GOT3 (cell line): Measurements from ENCODE around the gene PDE2A.

Experiments
- DNase-seq: peaks from one replicate; lab custom pipeline; 2025; ENCODE audit warnings: mixed read lengths; lab: John Stamatoyannopoulos, UW

The PDE2A gene

DNA sequence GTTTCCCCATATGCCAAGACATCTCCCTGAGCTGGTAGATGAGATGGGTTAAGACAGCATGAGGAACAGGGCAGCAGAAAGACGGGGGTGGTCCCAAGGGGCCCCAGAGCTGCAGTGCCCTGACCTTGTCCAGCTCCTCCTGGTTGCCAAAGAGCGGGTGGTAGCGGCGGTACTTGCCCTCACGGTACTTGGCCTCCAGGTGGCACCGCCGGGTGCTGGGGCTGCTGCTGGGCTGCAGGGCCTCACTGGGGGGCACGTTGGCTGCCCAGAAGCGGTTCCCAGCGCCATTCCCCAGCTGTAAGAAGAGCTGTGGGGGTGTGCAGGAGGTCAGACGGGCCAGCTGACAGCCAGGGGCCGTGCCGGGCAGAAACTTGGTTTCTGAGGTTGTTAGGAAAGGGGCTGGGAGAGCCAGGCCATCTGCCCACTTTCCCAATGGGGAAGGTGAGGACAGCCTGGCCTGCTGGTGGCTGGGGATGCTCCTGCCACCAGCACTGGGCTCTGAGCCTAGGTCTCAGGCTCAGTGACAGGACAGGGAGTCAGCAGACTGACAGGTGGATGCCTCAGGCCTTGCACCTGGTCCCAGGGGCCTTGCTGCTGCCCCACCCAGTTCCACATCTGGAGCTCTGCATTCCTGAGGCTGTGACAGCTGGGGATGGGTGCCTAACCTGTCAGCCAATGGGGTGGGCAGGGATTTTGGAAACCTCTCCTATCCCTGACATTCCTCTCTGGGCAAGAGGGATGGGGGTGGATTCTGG lies 30.0 kb upstream of the PDE2A start:
- DNase-seq: no peak

DNA sequence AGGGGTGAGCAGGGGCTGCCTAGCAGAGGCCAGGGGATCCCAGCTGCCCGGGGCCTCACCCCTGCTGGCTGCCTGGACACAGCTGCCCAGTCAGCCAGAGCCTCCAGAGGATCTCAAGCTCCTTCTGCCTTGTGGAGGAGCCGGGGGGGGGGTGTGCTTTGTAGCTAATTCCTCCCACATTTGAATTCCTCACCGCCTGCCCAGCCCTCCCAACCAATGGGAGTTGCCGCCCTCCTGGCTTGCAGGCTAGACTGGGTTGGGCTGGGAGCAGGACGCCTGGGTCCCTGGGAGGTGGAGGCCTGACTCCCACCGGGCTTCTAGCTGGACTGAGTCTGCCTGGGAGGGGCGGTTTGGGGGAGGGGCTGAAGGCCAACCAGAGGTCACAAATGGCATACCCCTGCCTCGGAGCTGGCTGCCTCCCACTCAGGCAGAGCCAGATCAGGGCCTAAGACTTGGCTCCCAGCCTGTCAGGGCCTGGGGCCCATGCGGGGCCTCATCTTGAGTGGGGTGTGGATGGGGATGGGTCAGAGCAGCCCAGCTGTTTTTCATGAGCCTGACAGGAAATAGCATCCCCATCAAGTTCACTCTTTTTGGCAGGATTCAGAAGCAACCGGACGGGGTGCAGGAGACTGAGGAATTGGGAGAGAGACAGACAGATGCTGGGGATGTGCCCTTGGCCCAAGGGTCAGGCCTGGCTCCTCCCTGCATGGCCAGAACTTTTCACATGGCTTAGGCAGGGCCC lies 29.2 kb upstream of the PDE2A start:
- DNase-seq: no peak

DNA sequence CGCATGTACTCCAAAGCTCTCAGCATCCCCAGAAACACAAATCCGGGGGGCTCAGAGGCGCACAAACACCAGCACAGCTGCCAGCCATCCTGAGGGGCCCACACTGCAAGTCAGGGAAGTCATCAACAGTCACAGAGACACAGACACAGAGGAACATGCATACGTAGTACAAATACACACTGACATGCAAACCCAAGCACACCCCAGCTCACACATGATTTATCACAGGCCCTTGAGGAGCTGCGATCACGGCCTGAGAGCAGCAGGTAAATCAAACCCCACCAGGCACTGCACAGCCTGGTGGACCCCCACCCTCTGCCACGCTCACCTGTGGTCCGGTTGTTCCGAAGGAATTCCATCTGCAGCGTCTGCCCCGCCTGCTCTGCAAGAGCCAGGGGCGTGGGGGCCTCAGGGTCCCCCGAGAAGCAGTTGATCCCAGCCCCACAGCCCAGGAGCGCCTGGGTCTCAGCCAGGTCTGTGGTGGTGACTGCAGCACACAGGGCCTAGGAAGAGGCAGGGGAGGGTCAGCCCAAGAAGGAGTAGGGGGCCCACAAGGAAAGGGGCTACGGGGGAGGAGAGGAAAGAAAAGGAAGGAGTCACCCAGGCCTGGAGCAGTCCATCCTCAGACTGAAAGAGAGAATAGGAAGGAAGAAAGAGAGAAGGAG lies 28.5 kb upstream of the PDE2A start:
- DNase-seq: no peak

DNA sequence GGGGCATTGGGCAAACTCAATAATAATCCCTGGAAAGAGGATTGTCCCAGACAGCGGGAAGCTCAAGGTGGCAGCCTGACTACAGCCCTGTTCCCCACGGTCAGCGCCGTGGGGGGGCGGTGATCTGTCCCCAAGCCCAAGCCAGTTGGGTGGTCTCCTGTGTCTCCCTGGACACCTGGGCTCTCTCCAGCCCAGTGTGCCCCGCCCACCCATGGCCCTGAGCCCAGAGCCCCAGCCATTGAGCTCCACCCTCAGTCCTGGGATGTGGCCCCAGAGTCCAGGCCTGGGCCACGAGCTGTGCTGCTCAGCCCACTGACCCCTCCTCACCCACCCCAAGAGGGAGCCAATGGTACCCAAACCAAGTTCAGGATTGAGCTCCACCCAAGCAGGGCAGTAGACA lies 27.9 kb upstream of the PDE2A start:
- DNase-seq: no peak

DNA sequence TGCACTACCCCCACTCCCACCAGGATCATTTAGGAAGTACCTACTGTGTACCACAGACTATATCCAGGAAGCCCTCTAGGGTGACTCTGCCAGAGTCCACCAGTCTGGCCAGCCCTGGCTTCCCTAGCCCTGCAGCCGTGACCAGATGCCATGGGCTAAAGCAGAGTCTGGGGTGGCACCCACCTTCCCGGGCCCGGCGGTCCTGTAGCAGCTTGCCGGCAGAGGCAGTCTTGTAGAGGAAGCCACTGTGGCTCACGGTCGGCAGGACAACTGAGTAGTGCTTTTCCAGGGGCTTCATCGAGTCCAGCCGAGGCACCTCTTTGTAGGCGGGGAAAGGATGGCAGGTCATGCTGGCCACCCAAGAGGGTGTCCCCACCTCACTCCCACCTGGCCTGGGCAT lies 27.2 kb upstream of the PDE2A start:
- no peak for DNase-seq

DNA sequence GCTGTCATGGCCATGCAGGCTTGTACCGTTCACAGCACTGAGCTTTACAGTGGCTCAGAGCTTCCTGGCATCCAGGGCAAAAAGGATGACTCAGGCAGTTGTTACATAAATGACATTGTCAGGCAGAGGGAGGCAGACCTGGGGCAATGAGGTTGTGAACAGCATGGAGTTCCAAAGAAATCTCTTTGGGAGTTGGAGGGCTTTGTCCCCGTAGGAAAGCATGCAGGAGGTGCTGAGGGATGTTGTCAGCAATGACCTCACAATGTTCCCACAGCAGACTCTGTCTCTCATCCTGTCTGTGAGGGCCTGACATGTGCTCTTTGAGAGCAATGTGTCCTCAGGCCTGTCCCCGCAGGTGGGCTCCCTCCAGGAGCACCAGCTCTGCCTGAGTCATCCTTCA lies 25.9 kb upstream of the PDE2A start:
- DNase-seq: no peak

DNA sequence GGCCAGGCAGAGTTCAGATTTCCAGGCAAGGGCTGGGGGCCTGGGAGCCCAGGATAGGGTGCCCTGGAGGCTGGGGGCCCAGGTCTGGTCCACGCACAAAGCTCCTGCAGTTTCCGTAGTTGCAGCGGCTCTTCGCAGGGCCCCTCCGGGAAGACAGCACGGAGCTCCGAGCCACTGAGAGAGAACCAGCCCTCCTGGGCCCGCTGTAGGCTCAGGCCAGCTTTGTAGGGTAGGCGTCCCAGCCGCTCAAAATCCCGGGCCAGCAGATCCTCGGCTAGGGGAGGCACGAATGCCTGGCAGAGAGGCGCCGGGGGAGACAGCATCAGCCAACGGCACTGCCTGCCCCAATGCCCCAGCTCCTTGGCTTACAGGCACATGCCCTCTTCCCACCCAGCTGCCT lies 23.6 kb upstream of the PDE2A start:
- no peak for DNase-seq

DNA sequence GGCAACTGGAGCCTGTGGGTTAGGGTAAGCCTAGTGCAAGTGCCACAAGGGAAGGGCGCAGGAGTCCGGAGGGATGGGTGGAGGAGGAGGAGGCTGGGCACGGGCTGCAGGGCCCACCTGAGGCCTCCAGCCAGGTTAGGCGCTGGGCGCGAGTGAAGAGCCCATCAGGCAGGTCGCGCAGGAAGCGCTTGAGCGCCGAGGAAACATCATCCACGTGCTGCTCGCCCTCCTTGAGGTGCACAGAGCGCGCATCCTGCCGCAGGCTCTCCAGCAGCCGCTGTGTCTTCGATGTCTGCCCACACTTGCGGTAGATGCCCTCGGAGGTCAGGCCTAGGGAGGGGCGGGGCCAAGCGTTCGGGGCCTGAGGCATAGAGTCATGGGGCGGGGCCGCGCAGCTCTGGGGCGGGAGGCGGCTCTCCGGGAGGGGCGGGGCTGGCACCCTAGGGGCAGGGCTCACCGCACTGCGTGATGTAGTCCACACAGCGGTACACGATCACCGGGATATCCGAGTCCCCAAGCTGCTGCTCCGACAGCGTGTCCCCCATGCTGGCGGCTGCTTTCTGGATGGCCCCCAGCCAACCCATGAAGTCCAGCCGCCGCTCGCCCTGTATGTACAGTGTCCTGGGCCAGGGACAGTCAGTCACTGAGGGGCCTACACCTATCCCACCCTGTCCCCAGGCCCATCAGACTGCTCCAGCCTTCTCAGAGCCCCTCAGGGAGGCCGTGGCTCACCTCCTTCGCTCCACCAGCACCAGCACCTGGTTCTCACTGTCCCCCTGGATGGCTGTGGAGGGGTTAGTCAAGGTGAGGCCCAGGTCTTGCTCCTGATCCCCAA lies 22.9 kb upstream of the PDE2A start:
- DNase-seq: no peak

DNA sequence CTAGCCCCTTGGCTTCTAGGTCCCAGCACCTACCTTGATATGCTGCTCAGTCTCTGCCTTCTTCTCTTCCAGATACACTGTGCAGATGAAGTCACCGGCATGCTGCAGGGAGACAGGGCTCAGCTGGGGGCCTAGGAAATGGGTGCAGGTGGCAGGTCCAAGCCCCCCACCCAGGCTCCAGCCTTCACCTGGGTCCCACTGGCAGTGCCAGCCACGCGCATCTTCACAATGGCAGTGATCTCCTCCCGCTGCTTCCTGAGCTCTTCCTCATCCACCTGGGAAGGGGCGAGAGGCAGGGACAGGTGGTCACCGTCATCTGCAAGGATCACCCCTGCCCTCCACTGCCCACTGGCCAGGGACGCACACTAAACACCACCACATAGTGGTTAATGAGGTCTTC lies 21.1 kb upstream of the PDE2A start:
- DNase-seq: no peak

DNA sequence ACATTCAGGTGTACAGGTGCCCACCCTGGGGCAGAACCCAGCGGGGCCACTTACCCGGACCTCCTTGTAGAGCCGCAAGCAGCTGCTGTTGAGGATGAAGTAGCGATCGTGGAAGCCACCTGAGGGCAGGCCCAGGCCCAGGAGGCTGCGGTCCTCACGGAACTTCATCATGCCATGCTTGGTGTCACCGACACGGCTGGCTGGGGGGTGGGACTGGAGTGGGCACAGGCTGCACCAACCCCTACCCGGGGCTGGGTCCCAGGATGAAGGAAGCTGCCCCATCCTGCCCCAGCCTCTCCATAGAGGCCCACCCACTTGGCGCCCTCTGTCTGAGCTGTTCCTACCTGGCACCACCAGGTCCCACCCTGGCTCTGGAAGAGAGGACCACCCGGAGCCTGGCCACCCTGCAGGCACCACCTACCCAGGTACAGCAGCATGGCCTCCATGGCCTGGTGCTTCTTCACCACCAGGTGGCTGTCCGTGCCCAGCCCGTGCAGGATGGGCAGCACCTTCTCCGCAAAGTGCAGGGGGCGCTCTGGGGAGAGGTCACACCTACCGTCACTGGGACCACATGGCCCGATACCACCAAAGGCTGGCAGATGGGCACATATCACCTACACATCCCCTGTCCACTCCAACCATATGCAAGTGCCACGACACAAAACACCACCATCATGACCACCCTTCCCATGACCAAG lies 19.2 kb upstream of the PDE2A start:
- no peak for DNase-seq

DNA sequence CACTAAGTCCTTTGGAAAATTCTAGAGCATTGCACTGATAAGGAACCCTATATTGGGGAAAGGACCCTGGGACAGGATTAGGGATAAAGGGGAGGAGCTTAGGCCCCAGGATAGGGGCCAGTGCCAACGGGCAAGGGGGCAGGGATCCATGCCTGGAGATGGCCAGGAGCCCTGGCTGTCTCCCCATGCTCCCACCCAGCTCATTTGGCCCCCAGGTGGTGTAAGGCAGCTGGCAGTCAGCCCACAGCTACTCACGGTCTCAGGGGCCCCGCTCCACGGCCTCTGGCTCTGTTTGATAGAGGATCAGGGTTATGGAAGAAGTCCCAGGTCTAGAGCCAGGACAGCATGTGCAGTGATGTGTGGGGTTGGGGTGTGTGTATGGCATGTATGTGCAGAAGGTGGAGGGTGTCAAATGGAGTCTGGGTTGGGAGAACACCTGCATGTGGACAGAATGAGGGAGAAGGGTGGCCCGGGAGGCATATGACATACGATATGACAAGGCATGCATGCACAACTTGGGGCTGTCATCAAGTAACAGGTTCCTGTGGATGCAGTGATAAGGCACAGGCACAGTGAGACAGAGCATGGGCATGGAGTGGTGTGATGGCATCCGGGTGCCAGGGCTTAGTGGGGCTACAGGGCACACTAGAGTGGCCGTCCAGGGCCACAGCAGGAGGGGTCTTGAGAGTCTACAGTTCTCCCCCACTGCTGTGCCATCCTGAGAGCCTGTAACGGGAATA lies 18.4 kb upstream of the PDE2A start:
- no peak for DNase-seq

DNA sequence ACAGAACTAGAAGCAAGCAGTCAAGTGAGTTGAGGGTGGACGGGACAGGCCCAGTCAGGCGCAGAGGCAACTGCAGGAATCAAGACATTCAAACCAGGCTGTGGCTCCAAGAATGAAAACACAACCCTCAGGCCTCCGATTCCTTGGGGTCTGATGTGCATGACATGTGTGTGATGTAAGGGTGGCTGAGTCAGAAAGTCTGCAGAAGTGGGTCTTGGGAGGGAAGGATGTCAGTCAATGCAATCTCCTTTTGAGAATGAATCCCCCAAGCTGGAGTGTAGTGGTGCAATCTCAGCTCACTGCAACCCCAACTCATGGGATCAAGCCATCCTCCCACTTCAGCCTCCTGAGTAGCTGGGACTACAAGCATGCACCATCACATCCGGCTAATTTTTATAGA lies 15.9 kb upstream of the PDE2A start:
- DNase-seq: no peak

DNA sequence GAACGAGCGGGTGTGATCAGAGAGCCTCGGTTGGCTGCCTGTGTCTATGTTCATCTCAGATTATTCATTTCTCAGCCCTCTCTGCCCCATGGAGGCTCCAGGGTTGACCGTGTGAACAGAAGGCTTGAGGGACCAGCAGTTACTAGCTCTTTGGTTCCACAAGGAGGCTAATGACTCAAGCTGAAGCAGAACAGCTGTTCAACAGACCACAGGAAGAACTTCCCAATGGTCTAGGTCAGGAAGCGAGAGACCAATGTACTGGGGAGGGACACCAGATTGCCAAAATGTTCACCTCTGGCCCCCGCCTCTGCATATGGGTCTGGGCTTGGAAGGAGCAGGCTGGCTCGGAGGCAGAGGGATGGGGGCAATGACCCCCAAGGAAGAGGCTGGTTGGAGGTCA lies 14.7 kb upstream of the PDE2A start:
- no peak for DNase-seq

DNA sequence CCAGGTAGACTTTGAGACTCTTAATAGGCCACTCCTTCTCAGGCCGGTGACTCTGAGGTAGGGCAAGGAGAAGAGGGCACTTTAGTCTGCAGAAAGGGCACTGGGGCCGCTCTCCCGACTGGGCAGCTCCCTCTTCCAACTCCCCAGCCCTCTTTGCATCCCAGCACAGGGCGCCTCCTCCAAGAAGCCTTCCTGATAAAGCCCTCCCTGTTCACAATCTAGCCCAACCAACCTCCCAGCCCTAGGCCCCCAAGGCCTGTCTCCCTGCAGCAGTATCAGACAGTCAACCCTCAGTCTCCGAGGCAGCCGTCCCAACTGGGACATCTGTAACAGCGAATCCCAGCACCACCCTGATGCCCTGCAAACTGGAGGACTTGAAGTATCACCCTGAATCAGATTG lies 14.3 kb upstream of the PDE2A start:
- DNase-seq: no peak

DNA sequence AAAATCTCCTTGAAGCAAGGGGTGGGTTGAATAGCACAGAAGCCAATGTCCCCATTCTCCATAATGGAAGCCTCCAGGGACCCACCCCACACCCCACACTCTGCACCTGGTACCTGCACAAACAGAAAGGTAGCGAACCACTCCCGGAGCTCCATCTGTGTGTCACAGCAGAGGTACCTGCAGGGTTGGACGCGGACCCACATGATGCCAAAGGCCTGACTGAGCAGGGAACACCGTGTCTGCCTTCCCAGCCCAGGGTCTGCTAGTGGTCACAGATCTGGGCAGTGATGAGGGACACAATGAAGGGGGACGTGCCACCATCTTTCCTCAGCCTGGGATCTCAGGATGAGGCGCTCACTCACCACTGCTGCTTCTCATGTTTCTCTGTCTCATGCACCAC lies 13.1 kb upstream of the PDE2A start:
- no peak for DNase-seq

DNA sequence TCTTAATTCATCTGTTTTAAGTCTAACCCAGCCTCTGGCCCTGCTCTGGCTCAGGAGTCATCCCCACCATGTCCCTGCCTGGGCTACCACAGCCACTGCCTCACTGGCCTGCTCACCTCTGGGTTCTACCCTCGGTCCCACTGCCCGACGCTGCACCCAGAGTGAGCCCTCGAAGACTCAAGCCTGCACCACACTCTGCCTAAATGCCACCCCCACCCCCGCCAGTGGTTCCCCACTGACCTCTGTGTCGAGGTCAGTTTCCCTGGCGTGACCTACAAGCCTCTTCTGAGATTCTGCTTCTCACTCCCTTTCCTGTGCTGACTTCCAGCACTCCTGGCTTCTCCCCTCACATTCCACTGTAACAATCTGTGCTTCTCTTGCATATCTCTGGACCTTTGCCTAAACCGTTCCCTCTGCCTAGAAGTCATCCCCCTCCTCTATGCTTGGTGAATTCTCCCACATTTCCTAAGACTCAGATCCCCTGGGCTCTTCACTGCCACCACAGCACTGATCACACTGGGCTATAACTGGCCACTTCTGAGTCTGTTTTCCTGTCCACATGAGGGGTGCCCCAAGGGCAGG lies 12.5 kb upstream of the PDE2A start:
- no peak for DNase-seq

DNA sequence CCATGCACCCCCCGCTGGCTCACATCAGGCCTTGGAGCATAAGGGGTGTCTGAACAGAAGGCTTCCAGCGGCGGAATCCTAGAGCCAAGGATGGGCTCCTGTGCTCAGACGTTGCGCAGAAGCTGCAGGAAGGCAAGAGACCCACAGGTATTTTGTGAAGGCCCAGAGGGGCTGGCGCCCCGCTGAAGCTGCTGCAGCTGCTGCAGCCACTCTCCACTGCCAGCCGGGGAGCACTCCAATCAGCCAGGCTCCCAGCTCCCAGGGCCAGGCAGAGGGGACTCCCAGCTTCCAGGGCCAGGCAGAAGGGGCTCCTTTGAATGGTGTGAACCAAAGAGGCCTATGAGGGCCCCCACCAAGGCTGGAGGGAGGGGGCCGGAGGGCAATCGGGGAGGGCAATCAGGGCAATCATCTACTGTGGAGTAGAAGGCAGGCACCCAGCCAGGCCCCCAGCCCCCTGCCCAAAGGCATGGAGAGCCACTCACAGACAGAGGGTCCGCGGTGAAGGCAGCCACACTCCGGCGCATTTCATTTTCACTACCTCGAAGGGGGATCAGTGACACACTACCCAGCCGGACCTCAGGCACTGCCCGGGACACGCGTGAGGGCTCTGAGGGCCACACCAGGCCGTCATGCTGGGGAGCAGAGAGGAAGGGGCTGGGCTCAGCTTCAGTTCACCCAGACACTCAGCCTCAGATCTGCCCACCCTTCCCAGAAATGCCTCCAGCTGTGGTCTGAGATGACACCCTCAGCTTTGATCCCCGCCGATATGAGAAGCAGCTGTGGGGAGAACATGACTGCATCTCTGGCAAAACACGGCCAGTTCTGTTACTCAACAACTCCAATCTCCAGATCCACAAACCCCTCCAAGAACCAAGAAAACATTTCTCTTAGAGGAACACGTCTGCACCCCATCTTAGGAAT lies 11.6 kb upstream of the PDE2A start:
- DNase-seq: no peak

DNA sequence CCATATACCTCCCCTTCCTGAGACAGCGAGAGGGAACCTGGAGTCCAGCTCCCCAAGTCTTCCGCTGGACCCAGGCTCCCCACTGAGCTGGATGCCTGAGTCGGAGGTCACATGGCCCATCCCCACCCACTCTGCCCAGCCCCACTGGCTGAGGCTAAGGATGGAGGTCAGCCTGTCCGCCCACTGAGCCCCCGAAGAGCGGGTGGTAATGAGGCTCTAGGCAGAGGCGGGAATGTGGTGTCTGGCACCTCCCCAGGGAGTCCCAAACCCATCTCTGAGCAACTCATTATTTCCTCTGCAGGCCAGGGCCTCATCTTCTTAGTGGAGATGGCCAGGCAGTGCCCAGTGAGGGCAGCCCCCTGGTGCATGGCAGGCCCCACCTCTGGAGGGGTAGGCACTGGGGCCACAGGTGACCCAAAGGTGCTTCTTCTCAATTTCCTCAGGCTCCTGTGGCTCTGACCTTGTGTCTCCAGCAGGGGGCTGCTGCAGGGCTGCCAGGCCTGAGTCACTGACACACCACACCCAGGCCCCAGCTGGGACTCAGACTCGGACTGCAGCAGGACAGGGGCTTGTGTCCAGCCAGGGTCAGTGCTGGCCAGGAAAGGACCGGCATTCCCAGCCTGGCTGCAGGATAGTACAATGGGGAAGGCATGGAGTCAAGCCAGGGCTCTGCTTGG lies 10.2 kb upstream of the PDE2A start:
- DNase-seq: no peak

DNA sequence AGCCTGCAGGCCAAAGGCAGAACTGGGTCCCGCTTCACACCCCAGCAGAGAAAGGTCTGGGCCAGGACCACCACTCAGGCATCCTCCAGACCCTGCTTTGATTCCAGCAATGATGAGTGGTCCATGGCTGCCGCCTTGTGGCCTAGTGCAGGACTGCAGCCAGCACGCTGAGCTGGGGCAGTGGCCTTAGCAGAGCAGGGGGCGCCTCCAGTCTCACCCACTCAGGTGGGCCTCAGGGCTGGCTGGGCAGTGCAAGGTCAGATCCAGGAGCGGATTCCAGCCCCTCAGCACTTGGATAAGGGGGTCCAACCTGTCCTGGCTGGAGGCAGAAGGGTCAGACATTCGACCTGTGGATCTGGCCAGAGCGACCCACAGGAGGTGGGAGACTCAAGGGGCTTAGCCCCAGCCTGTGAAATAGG lies 9.6 kb upstream of the PDE2A start:
- DNase-seq: no peak
